ENCODE results near the gene TBL1Y. TPM values are rescaled to one million over a fixed set of nuclear protein-coding genes. Genes with fewer than 3 reads are reported as not detected.

Gene TBL1Y
- total and polyA plus RNA-seq, 10 of the 15 experiments (the other 5 are each of a cell fraction or from before 2014, with no cell fraction given) = not detected

GRCh38 chrY:6997503-6998066 is 87.1 kb downstream of the TBL1Y start:
- ChIA-PET RAD21 (ENCODE audit: unreplicated experiment) (no interaction called here), POLR2A (no interaction called here), CTCF (no interaction called here), SMC1A (ENCODE audit: uncharacterized antibody, unreplicated experiment) (no interaction called here)
- Histone ChIP-seq H3K9me3 (replicated peaks; ENCODE audit: control insufficient read depth, insufficient read depth, low read length) (no peaks in the 10 kb centered on the region), H4K20me1 (ENCODE audit: control insufficient read depth, insufficient read depth) (no peaks in the 10 kb centered on the region), H3K4me1 (ENCODE audit: control insufficient read depth, insufficient read depth, low read length) (no peaks in the 10 kb centered on the region), H2AFZ (ENCODE audit: control insufficient read depth, low read depth, low read length) (no peak overlapping the region), H3K79me2 (ENCODE audit: control insufficient read depth, insufficient read depth, low read length) (no peaks in the 10 kb centered on the region), H3K4me3 (no peak overlapping the region), H3K36me3 (ENCODE audit: control insufficient read depth in 2 of 2, insufficient read depth in 2 of 2, low read length in 1 of 2) (no peaks in the 10 kb centered on the region), H3K4me2 (ENCODE audit: control insufficient read depth, insufficient read depth) (no peak overlapping the region), H3K27ac (ENCODE audit: control insufficient read depth, insufficient read depth) (no peak overlapping the region), H3K9ac (ENCODE audit: control insufficient read depth, insufficient read depth, low read length) (no peak overlapping the region), H3K27me3 (replicated peaks in 1 of 2; ENCODE audit: control insufficient read depth in 2 of 2, insufficient read depth in 2 of 2, low read length in 1 of 2) (no peaks in the 10 kb centered on the region)
- intact Hi-C loops (cut with micrococcal nuclease; ENCODE audit: unreplicated experiment) (no loop called here), in situ Hi-C loops (cut with MboI) (no loop called here)
- TF ChIP-seq ZNF687 (IDR thresholded peaks at IDR 0.05) (no peak), SPI1 (IDR thresholded peaks at IDR 0.05; ENCODE audit: borderline replicate concordance, insufficient read depth, low read depth, low read length) (no peak), WRNIP1 (IDR thresholded peaks at IDR 0.05; ENCODE audit: borderline replicate concordance, low read depth, low read length) (no peak)
- DNase-seq (ENCODE audit: low read depth, low spot score) = no peak
- no CpG with 5 or more reads among the region's 1 CpG for WGBS (ENCODE audit: insufficient coverage, insufficient replicate concordance, low lambda C conversion rate, missing lambda C conversion rate)
- no peak for ATAC-seq
- no peak for FAIRE-seq
- no TSS peak for BruUV-seq (replicated peaks)

Measured in GM12878 (cell line).